Uterus (tissue), 4 donors: Measurements from ENCODE around the gene DZIP3. TPM values are rescaled to one million over a fixed set of nuclear protein-coding genes. Genes with fewer than 3 reads are reported as not detected.

Source experiments
- DNase-seq, 2 donors: peaks; one replicate each; pipeline ENCODE4 v3.0.0-alpha.2; 2019 to 2020
- H3K27ac ChIP-seq, 2 donors: fragments of 200-600 bp; sonication (generic); 1 replicate in 1 of 2; 2 replicates in 1 of 2; pipeline ENCODE4 v1.5.1; 2016 to 2018
- H3K27me3 ChIP-seq, 2 donors: fragments of 200-600 bp; sonication (generic); one replicate each; pipeline ENCODE4 v1.5.1; 2018 to 2019; ENCODE audit warnings: control low read depth in 1 of 2
- H3K36me3 ChIP-seq, 2 donors: fragments of 200-600 bp; sonication (generic); one replicate each; pipeline ENCODE4 v1.5.1; 2019; ENCODE audit warnings: control low read depth in 1 of 2
- H3K4me1 ChIP-seq, 2 donors: fragments of 200-600 bp; sonication (generic); one replicate each; pipeline ENCODE4 v1.5.1; 2018 to 2019; ENCODE audit warnings: control low read depth in 1 of 2
- H3K4me3 ChIP-seq, 2 donors: fragments of 200-600 bp; sonication (generic); 1 replicate in 1 of 2; 2 replicates in 1 of 2; pipeline ENCODE4 v1.5.1; 2018 to 2019; ENCODE audit warnings: mild to moderate bottlenecking in 1 of 2
- H3K9me3 ChIP-seq, 2 donors: fragments of 200-600 bp; sonication (generic); one replicate each; pipeline ENCODE4 v1.5.1; 2019; ENCODE audit warnings: control low read depth in 1 of 2
- POLR2A ChIP-seq, 2 donors: fragments of 450-650 bp; IDR thresholded peaks; one replicate each; pipeline ENCODE4 v1.6.1; 2016; ENCODE audit warnings: antibody characterized with exemption in 2 of 2, mild to moderate bottlenecking in 1 of 2, moderate library complexity in 1 of 2
- intact Hi-C: fragments of 100-400 bp; cut with DNase I; formaldehyde crosslinking; loops from one replicate; pipeline ENCODE4 v1.15.1; 2023; ENCODE audit warnings: low total_unique reads
- small RNA-seq: library from RNA; depleted of rRNA; stranded (forward); fragments of <200 nt; gene quantifications from one replicate; pipeline ENCODE3, GENCODE V24; 2016
- total RNA-seq, 4 donors: library from RNA; depleted of rRNA in 3 of 4; stranded (reverse); fragments of >200 nt in 3 of 4; gene quantifications; one replicate each; pipeline versions ENCODE4 v1.1.0 to v1.2.4, GENCODE V29; 2014 to 2023
- TF ChIP-seq, protein P1 (sequence below), 4 experiments: fragments of 200-600 bp in 2 of 4; fragments of 450-650 bp in 2 of 4; sonication (generic) in 2 of 4; IDR thresholded peaks; one replicate each; pipeline ENCODE4 v1.5.1; 2016 to 2019; ENCODE audit warnings: antibody characterized with exemption in 4 of 4, mild to moderate bottlenecking in 2 of 4, moderate library complexity in 1 of 4
- donor health status: DM: yes; HTN: yes; CAD: no.

Gene DZIP3
- total RNA-seq, 4 donors from 2014 or later, result 8.8 to 39.5 (median 25.7) TPM

- intact Hi-C loops, result no loop called here
- no peaks in the 10 kb centered on the region for H3K36me3 ChIP-seq
- TF ChIP-seq, protein P1, sequence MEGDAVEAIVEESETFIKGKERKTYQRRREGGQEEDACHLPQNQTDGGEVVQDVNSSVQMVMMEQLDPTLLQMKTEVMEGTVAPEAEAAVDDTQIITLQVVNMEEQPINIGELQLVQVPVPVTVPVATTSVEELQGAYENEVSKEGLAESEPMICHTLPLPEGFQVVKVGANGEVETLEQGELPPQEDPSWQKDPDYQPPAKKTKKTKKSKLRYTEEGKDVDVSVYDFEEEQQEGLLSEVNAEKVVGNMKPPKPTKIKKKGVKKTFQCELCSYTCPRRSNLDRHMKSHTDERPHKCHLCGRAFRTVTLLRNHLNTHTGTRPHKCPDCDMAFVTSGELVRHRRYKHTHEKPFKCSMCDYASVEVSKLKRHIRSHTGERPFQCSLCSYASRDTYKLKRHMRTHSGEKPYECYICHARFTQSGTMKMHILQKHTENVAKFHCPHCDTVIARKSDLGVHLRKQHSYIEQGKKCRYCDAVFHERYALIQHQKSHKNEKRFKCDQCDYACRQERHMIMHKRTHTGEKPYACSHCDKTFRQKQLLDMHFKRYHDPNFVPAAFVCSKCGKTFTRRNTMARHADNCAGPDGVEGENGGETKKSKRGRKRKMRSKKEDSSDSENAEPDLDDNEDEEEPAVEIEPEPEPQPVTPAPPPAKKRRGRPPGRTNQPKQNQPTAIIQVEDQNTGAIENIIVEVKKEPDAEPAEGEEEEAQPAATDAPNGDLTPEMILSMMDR (IDR thresholded peaks at IDR 0.05), result no peak
- no peak for TF ChIP-seq POLR2A (IDR thresholded peaks at IDR 0.05)
- no peak for DNase-seq
- H3K27me3 ChIP-seq, result no peaks in the 10 kb centered on the region
- no peaks in the 10 kb centered on the region for H3K9me3 ChIP-seq
- H3K4me3 ChIP-seq, result no peak overlapping the region
- no peak overlapping the region for H3K27ac ChIP-seq
- no peaks in the 10 kb centered on the region for H3K4me1 ChIP-seq
These were observed 138.6 kb downstream of the DZIP3 start for GRCh38 chr3:108728105-108728504.

GRCh38 chr3:108728934-108729333, 139.4 kb downstream of the DZIP3 start:
- no peaks in the 10 kb centered on the region for H3K4me1 ChIP-seq
- no peak overlapping the region for H3K27ac ChIP-seq
- DNase-seq, result no peak
- no peaks in the 10 kb centered on the region for H3K9me3 ChIP-seq
- intact Hi-C loops, result no loop called here
- H3K27me3 ChIP-seq, result no peaks in the 10 kb centered on the region
- TF ChIP-seq, protein P1 (IDR thresholded peaks at IDR 0.05), result no peak
- TF ChIP-seq POLR2A (IDR thresholded peaks at IDR 0.05), result no peak
- no peaks in the 10 kb centered on the region for H3K36me3 ChIP-seq
- H3K4me3 ChIP-seq, result no peak overlapping the region

- intact Hi-C loops, result no loop called here
- no peak overlapping the region for H3K4me3 ChIP-seq
- no peaks in the 10 kb centered on the region for H3K27me3 ChIP-seq
- H3K27ac ChIP-seq, result no peak overlapping the region
- no peaks in the 10 kb centered on the region for H3K36me3 ChIP-seq
- H3K9me3 ChIP-seq, result no peaks in the 10 kb centered on the region
- TF ChIP-seq, protein P1 (IDR thresholded peaks at IDR 0.05), result no peak
- no peak for TF ChIP-seq POLR2A (IDR thresholded peaks at IDR 0.05)
- no peaks in the 10 kb centered on the region for H3K4me1 ChIP-seq
- no peak for DNase-seq
These were observed 147.3 kb downstream of the DZIP3 start for GRCh38 chr3:108736821-108737220.

GRCh38 chr3:108742929-108743328, 153.4 kb downstream of the DZIP3 start:
- no peak for DNase-seq
- intact Hi-C loops, result no loop called here
- Histone ChIP-seq H3K36me3 (no peaks in the 10 kb centered on the region), H3K9me3 (no peaks in the 10 kb centered on the region), H3K27me3 (no peaks in the 10 kb centered on the region), H3K4me3 (no peak overlapping the region), H3K27ac (no peak overlapping the region), H3K4me1 (no peaks in the 10 kb centered on the region)
- TF ChIP-seq POLR2A (IDR thresholded peaks at IDR 0.05), result no peak
- TF ChIP-seq, protein P1 (IDR thresholded peaks at IDR 0.05), result no peak

Small RNA genes lying within 50 kb of the gene (small RNA-seq; reads per million reads assigned to genes)
- gene AC092185.1 (not detected), gene RF00156 (not detected)

Other genes with a start within 250 kb of the DZIP3 start
- under 1 TPM in 2 of 4 donors, not detected in 2; 0.12 to 0.62 TPM for gene MYH15, start 79.1 kb upstream of the DZIP3 start, total RNA-seq
- gene CIP2A, start 284 bp upstream of the DZIP3 start, total RNA-seq, result 10 to 100 TPM in 1 of 4 donors, 1 to 10 TPM in 2, not detected in 1; 3.3 to 31.5 (median 8.2) TPM
- gene RETNLB, start 167.7 kb downstream of the DZIP3 start, total RNA-seq, result not detected
- gene TRAT1, start 233.1 kb downstream of the DZIP3 start, total RNA-seq, result 1 to 10 TPM in 1 of 4 donors, under 1 TPM in 2, not detected in 1; 0.26 to 3.5 (median 0.35) TPM